HG02973 (cell line): ENCODE results near the gene SPC25.

ENCODE experiments used
- ATAC-seq: cut with Tn5 transposase; IDR thresholded peaks from one replicate; pipeline ENCODE4 v1.9.1; 2021; ENCODE audit warnings: moderate library complexity; ENCODE audit not compliant: unreplicated experiment

Gene SPC25

DNA sequence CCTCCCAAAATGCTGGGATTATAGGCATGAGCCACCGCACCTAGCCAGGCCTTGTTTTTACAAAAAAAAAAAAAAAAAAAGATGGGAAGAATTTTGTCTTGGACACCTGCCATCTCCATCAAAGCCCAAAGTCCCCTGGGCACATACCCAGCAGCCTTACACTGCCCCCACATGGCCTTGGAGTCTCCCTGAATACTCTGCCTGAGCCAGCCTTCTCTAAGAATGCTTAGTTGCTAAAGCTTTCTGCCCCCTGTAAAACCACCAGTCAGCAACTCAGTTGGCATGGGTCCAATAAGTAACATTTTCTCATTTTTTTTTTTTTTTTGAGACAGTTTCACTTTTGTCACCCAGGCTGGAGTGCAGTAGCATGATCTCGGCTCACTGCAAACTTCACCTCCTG, 40.6 kb downstream of the SPC25 start:
- no peak for ATAC-seq

- ATAC-seq = no peak
These were observed 42.0 kb downstream of the SPC25 start for GRCh38 chr2:168848225-168848624.

- no peak for ATAC-seq
These were observed 47.0 kb downstream of the SPC25 start for GRCh38 chr2:168843253-168843652.

GRCh38 chr2:168841445-168841844, 48.8 kb downstream of the SPC25 start:
- ATAC-seq = no peak

DNA sequence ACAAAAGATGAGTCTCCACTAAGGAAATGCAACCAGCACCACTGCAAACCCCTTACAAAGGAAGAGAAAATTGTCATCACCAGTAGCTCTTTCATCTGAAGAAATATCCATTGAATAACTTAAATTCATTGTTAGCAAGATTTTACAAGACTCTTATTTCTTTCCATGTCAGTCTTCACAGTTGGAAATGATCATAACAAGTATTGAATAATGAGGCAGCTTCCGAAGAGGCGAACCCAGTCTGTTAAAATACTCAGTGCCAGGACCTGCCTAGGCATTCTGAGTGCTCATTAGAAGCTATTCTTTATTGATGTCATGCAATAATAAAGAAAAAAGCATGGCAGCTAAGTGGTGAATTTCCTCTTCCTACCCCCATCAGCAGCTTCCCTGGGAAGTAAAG, 54.3 kb downstream of the SPC25 start:
- ATAC-seq = no peak

GRCh38 chr2:168831662-168832061, 58.6 kb downstream of the SPC25 start:
- no peak for ATAC-seq

DNA sequence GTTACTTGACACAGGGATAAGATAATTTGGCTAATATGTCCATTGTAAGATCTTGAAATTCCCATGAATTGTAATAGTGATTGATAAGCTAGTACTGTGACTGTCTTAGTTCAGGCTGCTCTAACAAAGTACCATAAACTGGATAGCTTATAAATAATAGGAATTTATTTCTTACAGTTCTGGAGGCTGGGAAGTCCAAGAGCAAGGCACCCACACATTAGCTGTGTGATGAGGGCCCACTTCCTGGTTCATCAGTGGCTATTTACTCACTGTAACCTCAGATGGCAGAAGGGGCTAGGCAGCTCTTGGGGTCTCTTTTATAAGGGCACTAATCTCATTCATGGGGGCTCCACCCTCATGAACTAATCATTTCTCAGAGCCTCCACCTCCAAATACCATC, 59.3 kb downstream of the SPC25 start:
- ATAC-seq = no peak

GRCh38 chr2:168825126-168825525, 65.1 kb downstream of the SPC25 start:
- ATAC-seq = no peak

DNA sequence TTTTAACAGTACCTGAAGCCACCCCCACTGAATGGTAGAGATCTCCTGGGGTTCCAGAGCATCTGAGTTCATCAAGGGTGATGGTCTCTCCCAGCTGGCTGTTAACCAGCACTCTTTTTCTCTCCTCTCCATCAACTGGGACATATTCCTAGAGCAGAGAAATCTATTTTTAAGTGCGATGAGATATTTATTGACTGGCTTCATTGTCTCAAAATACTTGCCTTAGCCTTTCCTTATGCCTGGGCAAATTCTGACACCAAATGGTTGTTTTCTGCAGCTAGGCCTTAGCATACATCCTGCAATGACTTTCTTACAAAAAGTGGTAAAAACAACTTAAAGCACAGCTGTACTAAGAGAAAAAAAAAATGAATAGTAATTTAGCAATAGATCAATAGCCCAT, 68.2 kb downstream of the SPC25 start:
- no peak for ATAC-seq

DNA sequence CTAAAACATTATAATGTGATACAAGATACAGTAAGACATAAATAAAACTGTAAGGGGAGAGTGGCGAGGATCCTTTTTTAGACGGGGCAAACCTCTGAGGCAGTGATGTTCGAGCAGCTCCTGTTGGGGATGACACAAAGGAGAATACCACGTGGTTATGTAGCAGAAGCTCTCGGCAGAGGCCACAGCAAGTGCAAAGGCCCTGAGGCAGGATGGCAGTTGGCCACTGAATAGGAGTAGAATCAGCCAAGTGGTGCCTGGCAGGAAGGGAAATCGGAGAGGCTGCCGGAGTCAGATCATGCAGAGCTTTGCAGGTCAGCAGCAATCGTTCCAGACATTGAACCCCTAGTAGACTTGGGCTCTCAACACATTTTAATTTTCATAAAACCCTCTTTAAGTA, 68.7 kb downstream of the SPC25 start:
- no peak for ATAC-seq
